Panc1 (cell line): Measurements from ENCODE around the gene ANG. TPM values are rescaled to one million over a fixed set of nuclear protein-coding genes. Genes with fewer than 3 reads are reported as not detected.

ENCODE experiments used
- ATAC-seq: fragments of 200-7000 bp; cut with Tn5 transposase; 2 replicates; pipeline ENCODE4 v1.9.1; 2020; ENCODE audit warnings: mild to moderate bottlenecking, moderate library complexity
- BruUV-seq: library from RNA; stranded (reverse); fragments of 400-500 nt; replicated peaks from 2 replicates; lab custom pipeline; 2021; lab: Mats Ljungman, UMichigan
- CTCF ChIA-PET: fragments of 300-600 bp; sonication (Branson Sonifier 250); formaldehyde crosslinking; loops from one replicate; lab custom pipeline; 2022; ENCODE audit warnings: antibody characterized with exemption; lab: Charles Lee
- POLR2A ChIA-PET: fragments of 300-600 bp; sonication (Branson Sonifier 250); formaldehyde crosslinking; loops from one replicate; lab custom pipeline; 2022; ENCODE audit warnings: antibody characterized with exemption; lab: Charles Lee
- DNase-seq: peaks from one replicate; pipeline ENCODE4 v3.0.0-alpha.2; 2010; ENCODE audit warnings: low read depth, low spot score
- H3K27ac ChIP-seq: 2 replicates; pipeline ENCODE4 v1.5.1; 2011; ENCODE audit warnings: mild to moderate bottlenecking, low read length, inconsistent platforms
- H3K27me3 ChIP-seq: fragments of 200-500 bp; sonication (Bioruptor generic); 2 replicates; pipeline ENCODE4 v1.6.0; 2014; ENCODE audit warnings: low read length, inconsistent platforms; ENCODE audit not compliant: control insufficient read depth, insufficient read depth
- H3K36me3 ChIP-seq: fragments of 200-500 bp; sonication (Bioruptor generic); 2 replicates; pipeline ENCODE4 v1.5.1; 2014; ENCODE audit warnings: inconsistent platforms, mild to moderate bottlenecking, low read length, moderate library complexity; ENCODE audit not compliant: control insufficient read depth, insufficient read depth
- H3K4me1 ChIP-seq: 2 replicates; pipeline ENCODE4 v1.5.1; 2011; ENCODE audit warnings: inconsistent platforms, mild to moderate bottlenecking, low read length, moderate library complexity; ENCODE audit not compliant: control insufficient read depth, insufficient read depth
- H3K4me3 ChIP-seq, 2 experiments: 2 replicates each; pipeline ENCODE4 v1.5.1; 2011 to 2012; ENCODE audit warnings: low read depth in 2 of 2, low read length in 2 of 2, mild to moderate bottlenecking in 2 of 2, inconsistent platforms in 1 of 2, moderate library complexity in 1 of 2
- H3K9me3 ChIP-seq: fragments of 200-500 bp; sonication (Bioruptor generic); 2 replicates; pipeline ENCODE4 v1.5.1; 2014; ENCODE audit warnings: low read depth, mild to moderate bottlenecking, inconsistent platforms, low read length, moderate library complexity; ENCODE audit not compliant: control insufficient read depth, insufficient read depth
- POLR2AphosphoS5 ChIP-seq: IDR thresholded peaks from 2 replicates; pipeline ENCODE4 v1.6.1; 2012; ENCODE audit warnings: mild to moderate bottlenecking, low read depth, low read length, moderate library complexity
- REST ChIP-seq, 2 experiments: IDR thresholded peaks; 2 replicates each; pipeline ENCODE4 v1.6.1; 2011 to 2012; ENCODE audit warnings: low read depth in 2 of 2, control low read depth in 1 of 2, low read length in 1 of 2, mild to moderate bottlenecking in 1 of 2, moderate library complexity in 1 of 2; ENCODE audit not compliant: insufficient read depth in 1 of 2
- SIN3A ChIP-seq: IDR thresholded peaks from 2 replicates; pipeline ENCODE4 v1.6.1; 2012; ENCODE audit warnings: low read depth, mild to moderate bottlenecking, low read length, moderate library complexity, borderline replicate concordance; ENCODE audit not compliant: insufficient read depth
- TCF7L2 ChIP-seq: IDR thresholded peaks from 2 replicates; pipeline ENCODE4 v1.6.1; 2011; ENCODE audit warnings: mild to moderate bottlenecking, low read depth, low read length, inconsistent platforms
- in situ Hi-C: cut with HindIII; loops from 2 replicates; pipeline ENCODE4 v1.10.0; 2016; ENCODE audit warnings: low sequenced_read_pairs, low pct_unique_long_range_greater_than_20kb
- intact Hi-C: fragments of 100-400 bp; cut with micrococcal nuclease; formaldehyde crosslinking; loops from one replicate; pipeline ENCODE4 v1.10.0; 2022; ENCODE audit not compliant: unreplicated experiment
- total RNA-seq: library from RNA; stranded (reverse); gene quantifications from one replicate; pipeline ENCODE4 v1.2.1, GENCODE V29; 2021; ENCODE audit not compliant: unreplicated experiment
- TF ChIP-seq, protein P1 (sequence below): fragments of 450-650 bp; IDR thresholded peaks from 2 replicates; pipeline ENCODE4 v1.5.1; 2017; ENCODE audit warnings: mild to moderate bottlenecking

The ANG gene
- total RNA-seq, 1 experiment from 2014 or later = 1.9 TPM

GRCh38 chr14:20714593-20715250 lies 26.2 kb downstream of the ANG start:
- POLR2A ChIA-PET = no interaction called here
- no peak for ATAC-seq
- BruUV-seq = no TSS peak
- Histone ChIP-seq H3K36me3 (no peaks in the 10 kb centered on the region), H3K27ac (no peak overlapping the region), H3K4me1 (no peaks in the 10 kb centered on the region), H3K27me3 (no peaks in the 10 kb centered on the region), H3K4me3 (no peak overlapping the region), H3K9me3 (no peaks in the 10 kb centered on the region)
- intact Hi-C loops (no loop called here), in situ Hi-C loops (no loop called here)
- TF ChIP-seq TCF7L2 (no peak), POLR2AphosphoS5 (no peak)
- TF ChIP-seq, protein P1, sequence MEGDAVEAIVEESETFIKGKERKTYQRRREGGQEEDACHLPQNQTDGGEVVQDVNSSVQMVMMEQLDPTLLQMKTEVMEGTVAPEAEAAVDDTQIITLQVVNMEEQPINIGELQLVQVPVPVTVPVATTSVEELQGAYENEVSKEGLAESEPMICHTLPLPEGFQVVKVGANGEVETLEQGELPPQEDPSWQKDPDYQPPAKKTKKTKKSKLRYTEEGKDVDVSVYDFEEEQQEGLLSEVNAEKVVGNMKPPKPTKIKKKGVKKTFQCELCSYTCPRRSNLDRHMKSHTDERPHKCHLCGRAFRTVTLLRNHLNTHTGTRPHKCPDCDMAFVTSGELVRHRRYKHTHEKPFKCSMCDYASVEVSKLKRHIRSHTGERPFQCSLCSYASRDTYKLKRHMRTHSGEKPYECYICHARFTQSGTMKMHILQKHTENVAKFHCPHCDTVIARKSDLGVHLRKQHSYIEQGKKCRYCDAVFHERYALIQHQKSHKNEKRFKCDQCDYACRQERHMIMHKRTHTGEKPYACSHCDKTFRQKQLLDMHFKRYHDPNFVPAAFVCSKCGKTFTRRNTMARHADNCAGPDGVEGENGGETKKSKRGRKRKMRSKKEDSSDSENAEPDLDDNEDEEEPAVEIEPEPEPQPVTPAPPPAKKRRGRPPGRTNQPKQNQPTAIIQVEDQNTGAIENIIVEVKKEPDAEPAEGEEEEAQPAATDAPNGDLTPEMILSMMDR = no peak
- DNase-seq = no peak
- CTCF ChIA-PET = no interaction called here

- intact Hi-C loops = no loop called here
- no peaks in the 10 kb centered on the region for H3K27me3 ChIP-seq
- in situ Hi-C loops = no loop called here
- TF ChIP-seq TCF7L2 (no peak), SIN3A (no peak), POLR2AphosphoS5 (no peak), REST (IDR thresholded peaks at IDR 0.05; ENCODE audit: insufficient read depth in 1 of 2, low read depth in 2 of 2, low read length in 1 of 2) (no peak)
- TF ChIP-seq, protein P1 = no peak
- no peak overlapping the region for H3K27ac ChIP-seq
- no peak overlapping the region for H3K4me3 ChIP-seq
- ChIA-PET CTCF (no interaction called here), POLR2A (no interaction called here)
- DNase-seq = no peak
- no peaks in the 10 kb centered on the region for H3K4me1 ChIP-seq
- no peaks in the 10 kb centered on the region for H3K36me3 ChIP-seq
- no peaks in the 10 kb centered on the region for H3K9me3 ChIP-seq
- BruUV-seq = no TSS peak
- ATAC-seq = no peak
Measured at GRCh38 chr14:20719777-20720176, 31.2 kb downstream of the ANG start.
